Activated naive CD4-positive, alpha-beta T cell treated with anti-CD3 and anti-CD28 coated beads, Interleukin-2, amount 50 U/mL, for 16 hours (primary cell): ENCODE measurements around the gene RXFP3.
"Not testable (repeated sequence)": the region's sequence is repeated elsewhere in the genome, so short reads cannot be mapped to it uniquely, and the experiment has no call there.

Experiments
- DNase-seq: peaks from one replicate; pipeline ENCODE4 v3.0.0-alpha.2; 2020

Gene RXFP3

GRCh38 chr5:33937017-33937706 lies 976 bp downstream of the RXFP3 start:
- no peak for DNase-seq

GRCh38 chr5:33937707-33938506 lies 1.7 kb downstream of the RXFP3 start:
- DNase-seq: no peak

GRCh38 chr5:33938507-33938796 lies 2.3 kb downstream of the RXFP3 start:
- no peak for DNase-seq

- no peak for DNase-seq
Observed at GRCh38 chr5:33938881-33939280, 2.7 kb downstream of the RXFP3 start.

GRCh38 chr5:33939556-33940262 lies 3.5 kb downstream of the RXFP3 start:
- no peak for DNase-seq

GRCh38 chr5:33941090-33941489 lies 4.9 kb downstream of the RXFP3 start:
- DNase-seq: no peak

- no peak for DNase-seq
Observed at GRCh38 chr5:33944543-33945132, 8.5 kb downstream of the RXFP3 start.

- not testable (repeated sequence) for DNase-seq
Observed at GRCh38 chr5:33952175-33952574, 16.0 kb downstream of the RXFP3 start.

GRCh38 chr5:33957577-33958150 lies 21.5 kb downstream of the RXFP3 start:
- no peak for DNase-seq

- DNase-seq: no peak
Observed at GRCh38 chr5:33958176-33958575, 22.0 kb downstream of the RXFP3 start.

- no peak for DNase-seq
Observed at GRCh38 chr5:33964132-33964700, 28.0 kb downstream of the RXFP3 start.

- DNase-seq: no peak
Observed at GRCh38 chr5:33966805-33967204, 30.6 kb downstream of the RXFP3 start.

- DNase-seq: no peak
Observed at GRCh38 chr5:33968211-33969005, 32.2 kb downstream of the RXFP3 start.

GRCh38 chr5:33969572-33970452 lies 33.6 kb downstream of the RXFP3 start:
- no peak for DNase-seq

- no peak for DNase-seq
Observed at GRCh38 chr5:33973271-33973670, 37.1 kb downstream of the RXFP3 start.

- DNase-seq: no peak
Observed at GRCh38 chr5:33975852-33976251, 39.7 kb downstream of the RXFP3 start.

- DNase-seq: no peak
Observed at GRCh38 chr5:33976307-33976706, 40.1 kb downstream of the RXFP3 start.

GRCh38 chr5:33978306-33978705 lies 42.1 kb downstream of the RXFP3 start:
- no peak for DNase-seq

GRCh38 chr5:33980030-33980429 lies 43.8 kb downstream of the RXFP3 start:
- DNase-seq: no peak

GRCh38 chr5:33981408-33982162 lies 45.4 kb downstream of the RXFP3 start:
- no peak for DNase-seq
